Fibroblast of peridontal ligament (primary cell): ENCODE results near the gene POLDIP3.
"Not testable (repeated sequence)": the region's sequence is repeated elsewhere in the genome, so short reads cannot be mapped to it uniquely, and the experiment has no call there.

ENCODE experiments used
- DNase-seq: peaks from one replicate; pipeline ENCODE4 v3.0.0-alpha.2; 2010; ENCODE audit errors: extremely low read depth

Gene POLDIP3

GRCh38 chr22:42619261-42620063 lies 4.8 kb upstream of the POLDIP3 start:
- DNase-seq: no peak

GRCh38 chr22:42617155-42617983 lies 2.7 kb upstream of the POLDIP3 start:
- no peak for DNase-seq

- not testable (repeated sequence) for DNase-seq
Observed at GRCh38 chr22:42615860-42616175, 1.1 kb upstream of the POLDIP3 start.

- DNase-seq: peak; percentile 98
Observed at GRCh38 chr22:42615092-42615859, 593 bp upstream of the POLDIP3 start.

- DNase-seq: peak; percentile 40
Observed at GRCh38 chr22:42613872-42614301, 796 bp downstream of the POLDIP3 start.

- no peak for DNase-seq
Observed at GRCh38 chr22:42612336-42612735, 2.3 kb downstream of the POLDIP3 start.

- no peak for DNase-seq
Observed at GRCh38 chr22:42611051-42611450, 3.6 kb downstream of the POLDIP3 start.

GRCh38 chr22:42610186-42610585 lies 4.5 kb downstream of the POLDIP3 start:
- DNase-seq: peak; percentile 15

GRCh38 chr22:42608823-42609361 lies 5.8 kb downstream of the POLDIP3 start:
- DNase-seq: peak; percentile 61

GRCh38 chr22:42608136-42608822 lies 6.4 kb downstream of the POLDIP3 start:
- DNase-seq: peak; percentile 3

GRCh38 chr22:42607641-42608040 lies 7.0 kb downstream of the POLDIP3 start:
- not testable (repeated sequence) for DNase-seq

- peak; percentile 19 for DNase-seq
Observed at GRCh38 chr22:42604403-42604802, 10.3 kb downstream of the POLDIP3 start.

- no peak for DNase-seq
Observed at GRCh38 chr22:42603427-42603826, 11.3 kb downstream of the POLDIP3 start.

- no peak for DNase-seq
Observed at GRCh38 chr22:42602470-42602869, 12.2 kb downstream of the POLDIP3 start.

- no peak for DNase-seq
Observed at GRCh38 chr22:42601879-42602465, 12.7 kb downstream of the POLDIP3 start.

- DNase-seq: no peak
Observed at GRCh38 chr22:42596863-42597530, 17.7 kb downstream of the POLDIP3 start.

GRCh38 chr22:42596336-42596735 lies 18.3 kb downstream of the POLDIP3 start:
- peak; percentile 18 for DNase-seq

- no peak for DNase-seq
Observed at GRCh38 chr22:42595434-42595833, 19.2 kb downstream of the POLDIP3 start.

GRCh38 chr22:42591987-42592386 lies 22.7 kb downstream of the POLDIP3 start:
- DNase-seq: no peak

GRCh38 chr22:42587588-42588175 lies 27.0 kb downstream of the POLDIP3 start:
- no peak for DNase-seq
